ENCODE data around the gene C4BPA.

- TF ChIP-seq REST (IDR thresholded peaks at IDR 0.05; ENCODE audit: insufficient read depth in 1 of 2, low read depth in 2 of 2, low read length in 2 of 2) (no peak), SIN3A (IDR thresholded peaks at IDR 0.05; ENCODE audit: borderline replicate concordance, insufficient read depth, low read length) (no peak), TAF1 (IDR thresholded peaks at IDR 0.05; ENCODE audit: borderline replicate concordance, insufficient read depth, low read length) (no peak), FOXP2 (optimal IDR thresholded peaks at IDR 0.05; ENCODE audit: borderline replicate concordance, extremely low read depth, extremely low read length, insufficient read depth) (no peak), POLR2AphosphoS5 (IDR thresholded peaks at IDR 0.05; ENCODE audit: low read depth, low read length) (no peak)
Observed at GRCh38 chr1:207140536-207140935, 36.5 kb downstream of the C4BPA start.

Measured in PFSK-1 (cell line).